PC-9 (cell line): Measurements from ENCODE around the gene ZFP62. TPM values are rescaled to one million over a fixed set of nuclear protein-coding genes. Genes with fewer than 3 reads are reported as not detected.

Experiments
- BruUV-seq: library from RNA; stranded (reverse); fragments of 400-500 nt; replicated peaks from 2 replicates; lab custom pipeline; 2021; lab: Mats Ljungman, UMichigan
- CTCF ChIA-PET: fragments of 300-600 bp; sonication (Branson Sonifier 250); formaldehyde crosslinking; loops from one replicate; lab custom pipeline; 2022; ENCODE audit warnings: antibody characterized with exemption; lab: Charles Lee
- POLR2A ChIA-PET: fragments of 300-600 bp; sonication (Branson Sonifier 250); formaldehyde crosslinking; loops from one replicate; lab custom pipeline; 2022; ENCODE audit warnings: antibody characterized with exemption; ENCODE audit not compliant: unreplicated experiment; lab: Charles Lee
- DNase-seq, 2 experiments: peaks; one replicate each; pipeline versions ENCODE4 v3.0.0 to v3.0.0-alpha.2; 2015 to 2022; ENCODE audit warnings: mixed read lengths in 1 of 2
- H2AFZ ChIP-seq: fragments of 200-600 bp; sonication (generic); 2 replicates; pipeline ENCODE4 v1.8.1; 2017; ENCODE audit warnings: antibody characterized with exemption
- H3F3A ChIP-seq: fragments of 200-600 bp; sonication (generic); 2 replicates; pipeline ENCODE4 v1.8.1; 2017; ENCODE audit warnings: antibody characterized with exemption, mild to moderate bottlenecking, low read depth; ENCODE audit not compliant: insufficient read depth
- H3K27ac ChIP-seq: fragments of 200-600 bp; sonication (generic); 2 replicates; pipeline ENCODE4 v1.6.1; 2016; ENCODE audit warnings: mixed run types
- H3K27me3 ChIP-seq: fragments of 200-600 bp; sonication (generic); 2 replicates; pipeline ENCODE4 v1.6.1; 2016; ENCODE audit warnings: low read depth, mixed run types; ENCODE audit not compliant: insufficient read depth
- H3K36me3 ChIP-seq: fragments of 200-600 bp; sonication (generic); 2 replicates; pipeline ENCODE4 v1.6.1; 2016; ENCODE audit warnings: low read depth, mixed run types
- H3K4me1 ChIP-seq: fragments of 200-600 bp; sonication (generic); replicated peaks from 2 replicates; pipeline ENCODE4 v1.6.1; 2016; ENCODE audit warnings: mixed run types; ENCODE audit not compliant: insufficient read depth
- H3K4me2 ChIP-seq: fragments of 200-600 bp; sonication (generic); 2 replicates; pipeline ENCODE4 v1.6.1; 2017; ENCODE audit warnings: mixed run types
- H3K4me3 ChIP-seq: fragments of 200-600 bp; sonication (generic); 2 replicates; pipeline ENCODE4 v1.6.1; 2016; ENCODE audit warnings: mixed run types
- H3K79me2 ChIP-seq: fragments of 200-600 bp; sonication (generic); 2 replicates; pipeline ENCODE4 v1.6.1; 2017; ENCODE audit warnings: low read depth, mixed run types
- H3K9me2 ChIP-seq: fragments of 200-600 bp; sonication (generic); 2 replicates; pipeline ENCODE4 v1.8.1; 2017; ENCODE audit warnings: mild to moderate bottlenecking; ENCODE audit not compliant: insufficient read depth
- H3K9me3 ChIP-seq: fragments of 200-600 bp; sonication (generic); 2 replicates; pipeline ENCODE4 v1.8.1; 2016; ENCODE audit warnings: low read depth; ENCODE audit not compliant: insufficient read depth
- H4K20me1 ChIP-seq: fragments of 200-600 bp; sonication (generic); 2 replicates; pipeline ENCODE4 v1.8.1; 2017; ENCODE audit not compliant: insufficient read depth
- EZH2 ChIP-seq: fragments of 200-600 bp; sonication (generic); IDR thresholded peaks from 2 replicates; pipeline ENCODE4 v1.8.0; 2017; ENCODE audit warnings: antibody characterized with exemption, low read depth
- intact Hi-C: fragments of 100-400 bp; cut with micrococcal nuclease; formaldehyde crosslinking; loops from one replicate; pipeline ENCODE4 v1.10.0; 2022; ENCODE audit not compliant: unreplicated experiment
- total RNA-seq: library from RNA; stranded (reverse); gene quantifications from 2 replicates; pipeline ENCODE4 v1.2.3, GENCODE V29; 2021
- TF ChIP-seq, protein P1 (sequence below): fragments of 200-600 bp; sonication (generic); conservative IDR thresholded peaks from 2 replicates; pipeline ENCODE4 v1.6.1; 2017; ENCODE audit warnings: mixed run types, antibody characterized with exemption, mild to moderate bottlenecking, moderate library complexity

Gene ZFP62
- total RNA-seq, 1 experiment from 2014 or later = 57.3 TPM

DNA sequence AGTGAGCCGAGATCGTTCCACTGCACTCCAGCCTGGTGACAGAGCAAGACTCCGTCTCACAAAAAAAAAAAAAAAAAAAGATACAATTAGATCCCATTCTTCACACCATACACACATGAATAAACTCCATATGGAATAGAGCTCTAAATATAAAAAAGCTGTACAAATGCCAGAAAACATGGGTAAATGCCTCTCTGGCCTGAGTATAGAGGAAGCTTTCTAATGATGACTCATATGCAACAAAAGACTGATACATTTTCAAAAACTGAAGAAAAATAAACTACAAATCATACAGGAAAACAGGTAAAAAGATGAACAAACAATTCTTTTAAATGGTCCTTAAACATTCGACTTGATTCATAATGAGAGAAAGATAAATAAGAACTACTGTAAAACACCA, 8.6 kb downstream of the ZFP62 start:
- H3K9me3 ChIP-seq = peaks cover 67% of the 10 kb centered on the region

DNA sequence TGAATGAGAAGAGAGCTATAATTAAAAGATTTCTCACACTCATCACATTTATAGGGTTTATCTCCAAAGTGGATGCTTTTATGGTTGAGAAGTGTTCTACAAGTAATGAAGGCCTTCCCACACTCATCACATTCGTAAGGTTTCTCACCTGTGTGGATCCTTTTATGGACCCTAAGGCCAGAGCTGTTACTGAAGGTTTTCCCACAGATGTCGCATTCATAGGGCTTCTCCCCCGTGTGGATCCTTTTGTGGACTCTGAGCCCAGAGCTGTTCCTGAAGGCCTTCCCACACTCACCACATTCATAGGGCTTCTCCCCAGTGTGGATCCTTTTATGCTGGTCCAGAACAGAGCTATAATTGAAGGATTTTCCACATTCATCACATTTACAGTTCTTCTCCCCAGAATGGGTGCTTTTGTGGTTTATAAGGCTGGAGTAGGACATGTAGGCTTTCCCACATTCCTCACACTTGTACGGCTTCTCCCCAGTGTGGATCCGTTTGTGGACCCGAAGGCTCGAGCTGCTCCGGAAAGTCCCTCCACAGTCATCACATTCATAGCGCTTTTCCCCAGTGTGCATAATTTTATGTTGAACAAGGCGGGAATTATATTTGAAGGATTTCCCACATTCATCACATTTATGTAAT, 10.5 kb downstream of the ZFP62 start:
- H3K9me3 ChIP-seq = peaks cover 84% of the 10 kb centered on the region
- no TSS peak for BruUV-seq
- TF ChIP-seq, protein P1, sequence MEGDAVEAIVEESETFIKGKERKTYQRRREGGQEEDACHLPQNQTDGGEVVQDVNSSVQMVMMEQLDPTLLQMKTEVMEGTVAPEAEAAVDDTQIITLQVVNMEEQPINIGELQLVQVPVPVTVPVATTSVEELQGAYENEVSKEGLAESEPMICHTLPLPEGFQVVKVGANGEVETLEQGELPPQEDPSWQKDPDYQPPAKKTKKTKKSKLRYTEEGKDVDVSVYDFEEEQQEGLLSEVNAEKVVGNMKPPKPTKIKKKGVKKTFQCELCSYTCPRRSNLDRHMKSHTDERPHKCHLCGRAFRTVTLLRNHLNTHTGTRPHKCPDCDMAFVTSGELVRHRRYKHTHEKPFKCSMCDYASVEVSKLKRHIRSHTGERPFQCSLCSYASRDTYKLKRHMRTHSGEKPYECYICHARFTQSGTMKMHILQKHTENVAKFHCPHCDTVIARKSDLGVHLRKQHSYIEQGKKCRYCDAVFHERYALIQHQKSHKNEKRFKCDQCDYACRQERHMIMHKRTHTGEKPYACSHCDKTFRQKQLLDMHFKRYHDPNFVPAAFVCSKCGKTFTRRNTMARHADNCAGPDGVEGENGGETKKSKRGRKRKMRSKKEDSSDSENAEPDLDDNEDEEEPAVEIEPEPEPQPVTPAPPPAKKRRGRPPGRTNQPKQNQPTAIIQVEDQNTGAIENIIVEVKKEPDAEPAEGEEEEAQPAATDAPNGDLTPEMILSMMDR = no peak
- intact Hi-C loops = no loop called here
- peaks cover 60% of the 10 kb centered on the region for H3K36me3 ChIP-seq
- POLR2A ChIA-PET = no interaction called here
- H3K9me2 ChIP-seq = no peaks in the 10 kb centered on the region
- H3K27ac ChIP-seq = no peak overlapping the region
- no peaks in the 10 kb centered on the region for H4K20me1 ChIP-seq
- H3K4me3 ChIP-seq = peak overlapping the region; percentile 16
- H3K27me3 ChIP-seq = no peaks in the 10 kb centered on the region
- H3K4me2 ChIP-seq = no peak overlapping the region
- no peak overlapping the region for H2AFZ ChIP-seq
- DNase-seq = no peak
- CTCF ChIA-PET = no interaction called here
- H3F3A ChIP-seq = no peaks in the 10 kb centered on the region
- no peaks in the 10 kb centered on the region for H3K79me2 ChIP-seq
- no peaks in the 10 kb centered on the region for H3K4me1 ChIP-seq

More for the DNA sequence above, 8.6 kb downstream of the ZFP62 start:
- Histone ChIP-seq H3K9me2 (no peaks in the 10 kb centered on the region), H3F3A (no peaks in the 10 kb centered on the region), H3K27me3 (no peaks in the 10 kb centered on the region), H3K4me2 (no peak overlapping the region), H2AFZ (no peak overlapping the region), H3K79me2 (no peaks in the 10 kb centered on the region; the same call in 1 of the 2 replicates), H4K20me1 (no peaks in the 10 kb centered on the region), H3K27ac (no peak overlapping the region), H3K4me3 (no peak overlapping the region), H3K4me1 (no peaks in the 10 kb centered on the region), H3K36me3 (peaks cover 70% of the 10 kb centered on the region)
- intact Hi-C loops = no loop called here
- CTCF ChIA-PET = interaction anchor here (0.6 kb wide), 1 partner anchor 191 kb away, joined by 7 read pairs; no protein-coding TSS in a partner anchor
- DNase-seq = no peak
- TF ChIP-seq, protein P1 = no peak
- TF ChIP-seq EZH2 = no peak
- BruUV-seq = no TSS peak
- POLR2A ChIA-PET = no interaction called here

DNA sequence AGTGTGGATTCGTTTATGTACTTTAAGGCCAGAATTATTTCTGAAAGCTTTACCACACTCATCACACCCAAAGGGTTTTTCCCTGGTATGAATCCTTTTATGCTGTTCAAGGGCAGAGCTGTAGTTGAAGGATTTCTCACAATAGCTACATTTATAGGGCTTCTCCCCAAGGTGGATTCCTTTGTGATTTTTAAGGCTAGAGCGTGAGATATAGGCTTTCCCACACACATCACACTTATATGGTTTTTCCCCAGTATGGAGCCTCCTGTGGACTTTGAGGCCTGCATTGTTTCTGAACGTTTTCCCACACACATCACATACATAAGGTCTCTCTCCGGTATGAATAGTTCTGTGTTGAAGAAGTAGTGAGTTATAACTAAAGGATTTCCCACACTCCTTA, 11.2 kb downstream of the ZFP62 start:
- BruUV-seq = no TSS peak
- Histone ChIP-seq H4K20me1 (no peaks in the 10 kb centered on the region), H3K9me2 (no peaks in the 10 kb centered on the region), H3K4me3 (peak overlapping the region; percentile 16), H3K79me2 (no peaks in the 10 kb centered on the region), H3K9me3 (peaks cover 86% of the 10 kb centered on the region), H3K36me3 (peaks cover 56% of the 10 kb centered on the region), H3K4me2 (no peak overlapping the region), H3K27ac (no peak overlapping the region), H3K4me1 (no peaks in the 10 kb centered on the region), H2AFZ (no peak overlapping the region), H3F3A (no peaks in the 10 kb centered on the region), H3K27me3 (no peaks in the 10 kb centered on the region)
- POLR2A ChIA-PET = no interaction called here
- no peak for DNase-seq
- TF ChIP-seq EZH2 = no peak
- TF ChIP-seq, protein P1 = no peak
- CTCF ChIA-PET = no interaction called here
- intact Hi-C loops = no loop called here
